ENCODE data around the gene RXRA. TPM values are rescaled to one million over a fixed set of nuclear protein-coding genes. Genes with fewer than 3 reads are reported as not detected.
A peak's percentile ranks its signal among the peaks of the same experiment; 100 is the strongest.

The RXRA gene
- total and polyA plus RNA-seq, 12 donors: 5.5 to 114 (median 71.3) TPM

DNA sequence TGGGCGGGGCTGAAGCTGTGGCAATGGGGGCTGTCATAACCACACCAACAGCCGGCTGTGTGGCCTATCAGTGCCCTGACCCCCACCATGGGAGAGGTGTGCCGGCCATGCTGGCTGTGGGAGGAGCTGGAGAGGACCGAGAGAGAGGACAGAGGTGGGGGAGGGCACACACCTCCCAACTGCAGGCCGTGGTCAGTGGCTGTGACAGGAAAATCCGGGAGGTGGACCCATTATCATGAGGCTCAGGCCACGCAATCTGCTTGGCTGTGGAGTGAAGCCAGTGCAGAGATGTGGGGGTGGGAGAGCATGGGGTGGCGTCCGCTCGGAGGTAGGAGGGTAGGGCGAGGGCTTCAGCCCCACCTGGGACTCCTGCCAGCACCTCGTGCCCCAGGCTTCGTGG lies 136.1 kb downstream of the RXRA start:
- Histone ChIP-seq H3K4me3 (no peak overlapping the region), H3K4me1 (replicated peaks in 1 of 2) (no peaks in the 10 kb centered on the region), H3K27ac (no peak overlapping the region), H3K9me3 (replicated peaks in 1 of 3) (no peaks in the 10 kb centered on the region), H3K36me3 (replicated peaks in 1 of 2) (no peaks in the 10 kb centered on the region), H3K27me3 (peaks cover 3% of the 10 kb centered on the region)
- no peak for DNase-seq
- TF ChIP-seq POLR2A (IDR thresholded peaks at IDR 0.05): no peak
- TF ChIP-seq, protein P1, sequence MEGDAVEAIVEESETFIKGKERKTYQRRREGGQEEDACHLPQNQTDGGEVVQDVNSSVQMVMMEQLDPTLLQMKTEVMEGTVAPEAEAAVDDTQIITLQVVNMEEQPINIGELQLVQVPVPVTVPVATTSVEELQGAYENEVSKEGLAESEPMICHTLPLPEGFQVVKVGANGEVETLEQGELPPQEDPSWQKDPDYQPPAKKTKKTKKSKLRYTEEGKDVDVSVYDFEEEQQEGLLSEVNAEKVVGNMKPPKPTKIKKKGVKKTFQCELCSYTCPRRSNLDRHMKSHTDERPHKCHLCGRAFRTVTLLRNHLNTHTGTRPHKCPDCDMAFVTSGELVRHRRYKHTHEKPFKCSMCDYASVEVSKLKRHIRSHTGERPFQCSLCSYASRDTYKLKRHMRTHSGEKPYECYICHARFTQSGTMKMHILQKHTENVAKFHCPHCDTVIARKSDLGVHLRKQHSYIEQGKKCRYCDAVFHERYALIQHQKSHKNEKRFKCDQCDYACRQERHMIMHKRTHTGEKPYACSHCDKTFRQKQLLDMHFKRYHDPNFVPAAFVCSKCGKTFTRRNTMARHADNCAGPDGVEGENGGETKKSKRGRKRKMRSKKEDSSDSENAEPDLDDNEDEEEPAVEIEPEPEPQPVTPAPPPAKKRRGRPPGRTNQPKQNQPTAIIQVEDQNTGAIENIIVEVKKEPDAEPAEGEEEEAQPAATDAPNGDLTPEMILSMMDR (IDR thresholded peaks at IDR 0.05): no peak
- 59 to 69% (median 64%) methylated on average over 12 to 13 of the region's 13 CpGs for WGBS, 4 donors
- intact Hi-C loops (cut with DNase I): no loop called here

DNA sequence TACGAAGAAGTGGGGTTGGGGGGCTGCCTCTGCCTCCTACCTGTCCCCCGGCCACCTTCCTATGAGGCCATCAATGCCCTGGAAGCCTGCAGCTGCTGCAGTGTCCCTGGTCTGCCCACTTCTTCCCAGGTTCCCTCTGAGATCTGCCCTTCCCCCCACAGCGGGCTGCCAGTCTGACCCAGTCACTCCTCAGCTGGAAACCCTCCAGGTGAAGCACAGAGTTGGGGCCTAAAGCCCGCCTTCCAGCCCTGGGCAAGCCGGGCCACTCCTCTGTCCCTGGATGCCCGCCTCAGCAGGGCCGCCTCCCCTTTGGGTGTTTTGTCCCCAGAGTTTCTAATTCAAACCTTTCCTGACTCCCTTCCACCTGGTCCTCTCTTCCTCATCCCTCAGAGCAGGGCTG lies 137.0 kb downstream of the RXRA start:
- DNase-seq: no peak
- Histone ChIP-seq H3K4me3 (no peak overlapping the region), H3K4me1 (replicated peaks in 1 of 2) (no peaks in the 10 kb centered on the region), H3K9me3 (replicated peaks in 1 of 3) (no peaks in the 10 kb centered on the region), H3K27ac (no peak overlapping the region), H3K36me3 (replicated peaks in 1 of 2) (no peaks in the 10 kb centered on the region), H3K27me3 (peaks cover 3% of the 10 kb centered on the region)
- TF ChIP-seq POLR2A (IDR thresholded peaks at IDR 0.05): no peak
- TF ChIP-seq, protein P1 (IDR thresholded peaks at IDR 0.05): no peak
- intact Hi-C loops (cut with DNase I): no loop called here
- 76 to 91% (median 87%) methylated on average over 5 to 7 of the region's 7 CpGs for WGBS, 4 donors

DNA sequence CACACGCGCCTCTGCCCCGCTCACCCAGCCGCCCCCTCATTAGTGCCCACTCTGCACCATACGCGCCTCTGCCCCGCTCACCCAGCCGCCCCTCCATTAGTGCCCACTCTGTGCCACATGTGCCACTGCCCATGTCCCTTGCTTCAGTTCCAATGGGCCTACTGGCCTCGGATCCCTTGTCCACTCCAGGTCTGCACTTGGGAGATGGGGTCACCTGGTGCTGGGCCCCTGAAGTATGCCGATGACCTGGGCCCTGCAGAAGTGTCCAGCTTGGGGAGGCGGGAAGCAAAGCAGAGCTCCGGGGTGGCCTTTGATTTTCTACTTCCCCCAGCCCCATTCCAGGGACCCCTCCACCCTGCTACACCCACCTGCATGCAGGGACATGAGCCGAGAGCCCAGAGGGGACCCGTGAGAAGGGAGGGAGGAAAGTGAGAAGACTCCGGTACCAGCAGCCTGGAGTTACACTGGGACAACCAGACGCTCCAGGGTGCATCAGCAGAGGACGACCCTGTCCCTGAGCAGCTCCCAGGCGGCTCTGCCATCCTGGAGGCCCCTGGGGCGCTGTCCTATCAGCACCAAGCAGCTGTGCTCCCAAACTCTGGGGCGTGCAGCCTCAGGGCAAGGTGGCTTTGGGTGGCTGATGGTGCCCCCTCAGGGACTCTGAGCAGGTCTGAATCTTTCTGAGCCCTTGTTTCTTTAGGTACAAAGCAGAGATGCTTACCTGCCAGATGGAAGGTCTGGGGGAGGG lies 140.8 kb downstream of the RXRA start:
- no peak for TF ChIP-seq POLR2A (IDR thresholded peaks at IDR 0.05)
- TF ChIP-seq, protein P1 (IDR thresholded peaks at IDR 0.05): no peak
- intact Hi-C loops (cut with DNase I): no loop called here
- H3K4me3 ChIP-seq: no peak overlapping the region
- no peaks in the 10 kb centered on the region for H3K36me3 ChIP-seq (replicated peaks in 1 of 2)
- WGBS, 4 donors: 75 to 83% (median 79%) methylated on average over 12 to 20 of the region's 20 CpGs
- DNase-seq: no peak
- H3K27ac ChIP-seq: no peak overlapping the region
- H3K9me3 ChIP-seq (replicated peaks in 1 of 3): no peaks in the 10 kb centered on the region
- H3K27me3 ChIP-seq: peaks cover 2% of the 10 kb centered on the region
- no peaks in the 10 kb centered on the region for H3K4me1 ChIP-seq (replicated peaks in 1 of 2)

DNA sequence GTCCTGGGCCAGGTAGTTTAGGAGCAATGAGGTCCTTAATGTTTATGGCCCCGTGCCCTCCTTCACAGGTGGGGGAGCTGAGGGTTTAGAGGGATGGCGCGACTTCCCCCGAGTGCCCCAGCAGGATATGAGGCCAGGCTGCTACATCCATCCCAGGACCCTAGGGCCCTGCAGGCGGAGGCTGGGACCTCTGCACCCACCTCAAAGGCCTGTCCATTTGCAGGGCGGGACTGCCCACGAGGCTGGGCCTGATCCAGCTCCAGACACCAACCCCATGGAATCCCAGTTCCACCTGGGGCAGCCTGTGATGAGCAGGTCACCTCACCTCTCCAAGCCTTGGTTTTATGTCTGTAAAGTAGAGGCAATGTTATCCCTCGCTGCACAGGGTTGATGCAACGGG lies 142.1 kb downstream of the RXRA start:
- peak overlapping the region in 1 of 5 donors; percentile 65 for H3K27ac ChIP-seq
- no peaks in the 10 kb centered on the region for H3K4me1 ChIP-seq (replicated peaks in 1 of 2)
- DNase-seq: no peak
- intact Hi-C loops (cut with DNase I): no loop called here
- no peaks in the 10 kb centered on the region for H3K36me3 ChIP-seq (replicated peaks in 1 of 2)
- TF ChIP-seq POLR2A (IDR thresholded peaks at IDR 0.05): no peak
- TF ChIP-seq, protein P1 (IDR thresholded peaks at IDR 0.05): no peak
- no peak overlapping the region for H3K4me3 ChIP-seq
- no peaks in the 10 kb centered on the region for H3K9me3 ChIP-seq (replicated peaks in 1 of 3)
- no peaks in the 10 kb centered on the region for H3K27me3 ChIP-seq
- WGBS, 4 donors: 75 to 89% (median 81%) methylated on average over 8 to 9 of the region's 9 CpGs

Measured in adrenal gland (tissue), 12 donors.